Astrocyte of the spinal cord (primary cell): ENCODE results near the gene OR6Q1.

ENCODE experiments used
- DNase-seq: peaks from one replicate; pipeline ENCODE4 v3.0.0; 2011; ENCODE audit warnings: low read depth, low spot score
- H3K4me3 ChIP-seq: 2 replicates; pipeline ENCODE4 v1.5.1; 2011; ENCODE audit warnings: low read depth, mild to moderate bottlenecking, low read length, moderate library complexity
- in situ Hi-C: cut with HindIII; loops from 2 replicates; pipeline ENCODE4 v1.10.0; 2017; ENCODE audit warnings: low sequenced_read_pairs
- TF ChIP-seq, protein P1 (sequence below): IDR thresholded peaks from 2 replicates; pipeline ENCODE4 v1.5.1; 2012; ENCODE audit warnings: low read depth, mild to moderate bottlenecking, low read length, inconsistent platforms

The OR6Q1 gene

DNA sequence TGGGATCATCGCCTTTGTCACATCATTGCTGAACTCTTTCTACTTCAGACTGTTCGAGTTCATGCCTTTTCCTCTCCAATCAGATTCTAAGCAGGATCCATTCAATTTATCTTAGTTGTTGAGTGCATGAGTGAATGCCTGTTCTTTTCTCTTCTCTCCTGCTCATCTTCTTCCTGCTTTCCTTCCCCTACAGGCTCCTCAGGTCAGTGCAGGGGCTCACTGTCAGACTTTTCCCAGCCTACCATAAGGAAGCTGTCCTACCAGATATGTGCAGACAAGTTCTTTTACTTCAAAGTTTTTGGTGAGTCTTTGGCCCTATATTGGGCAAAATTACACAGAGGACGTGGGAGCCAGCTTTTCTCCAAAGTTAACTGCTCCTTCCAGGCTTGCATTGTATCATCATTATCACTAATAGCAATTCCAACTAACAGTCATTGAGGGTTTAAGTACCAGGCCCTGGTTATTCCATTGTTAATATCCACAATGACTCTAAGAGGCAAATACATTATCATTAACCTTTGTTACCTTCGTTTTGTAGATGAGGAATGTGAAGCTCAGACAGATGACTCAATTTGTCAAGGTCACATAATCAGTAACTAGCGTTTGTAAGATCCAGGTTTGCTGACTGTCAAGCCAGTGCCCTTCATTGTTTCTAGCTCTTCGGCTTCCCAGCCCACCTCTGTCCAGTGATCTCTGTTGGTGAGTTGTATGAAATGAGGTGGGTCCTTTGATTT lies 30.4 kb downstream of the OR6Q1 start:
- TF ChIP-seq, protein P1, sequence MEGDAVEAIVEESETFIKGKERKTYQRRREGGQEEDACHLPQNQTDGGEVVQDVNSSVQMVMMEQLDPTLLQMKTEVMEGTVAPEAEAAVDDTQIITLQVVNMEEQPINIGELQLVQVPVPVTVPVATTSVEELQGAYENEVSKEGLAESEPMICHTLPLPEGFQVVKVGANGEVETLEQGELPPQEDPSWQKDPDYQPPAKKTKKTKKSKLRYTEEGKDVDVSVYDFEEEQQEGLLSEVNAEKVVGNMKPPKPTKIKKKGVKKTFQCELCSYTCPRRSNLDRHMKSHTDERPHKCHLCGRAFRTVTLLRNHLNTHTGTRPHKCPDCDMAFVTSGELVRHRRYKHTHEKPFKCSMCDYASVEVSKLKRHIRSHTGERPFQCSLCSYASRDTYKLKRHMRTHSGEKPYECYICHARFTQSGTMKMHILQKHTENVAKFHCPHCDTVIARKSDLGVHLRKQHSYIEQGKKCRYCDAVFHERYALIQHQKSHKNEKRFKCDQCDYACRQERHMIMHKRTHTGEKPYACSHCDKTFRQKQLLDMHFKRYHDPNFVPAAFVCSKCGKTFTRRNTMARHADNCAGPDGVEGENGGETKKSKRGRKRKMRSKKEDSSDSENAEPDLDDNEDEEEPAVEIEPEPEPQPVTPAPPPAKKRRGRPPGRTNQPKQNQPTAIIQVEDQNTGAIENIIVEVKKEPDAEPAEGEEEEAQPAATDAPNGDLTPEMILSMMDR, result peak; percentile 22
- no peak overlapping the region for H3K4me3 ChIP-seq
- in situ Hi-C loops, result no loop called here
- no peak for DNase-seq

DNA sequence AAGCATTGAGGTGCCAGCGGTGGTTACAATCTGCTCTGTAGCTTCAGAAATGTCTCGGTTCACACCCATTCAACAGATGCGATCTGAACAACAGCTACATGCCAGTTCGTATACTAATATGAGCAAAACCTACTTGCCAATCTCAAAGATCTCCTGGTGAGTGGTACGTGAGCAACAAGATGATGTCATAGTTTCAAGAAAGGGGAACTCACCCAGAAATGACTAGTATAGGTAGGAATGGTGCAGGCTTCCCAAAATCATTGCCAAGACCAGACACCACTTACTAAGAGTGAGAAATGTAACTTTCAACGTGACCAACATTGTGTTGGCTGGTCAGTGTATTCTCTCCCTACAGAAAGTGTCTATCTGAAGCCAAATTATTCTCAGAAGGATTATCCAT lies 31.1 kb downstream of the OR6Q1 start:
- DNase-seq, result peak; percentile 73
- in situ Hi-C loops, result no loop called here
- TF ChIP-seq, protein P1, result no peak
- H3K4me3 ChIP-seq, result no peak overlapping the region

DNA sequence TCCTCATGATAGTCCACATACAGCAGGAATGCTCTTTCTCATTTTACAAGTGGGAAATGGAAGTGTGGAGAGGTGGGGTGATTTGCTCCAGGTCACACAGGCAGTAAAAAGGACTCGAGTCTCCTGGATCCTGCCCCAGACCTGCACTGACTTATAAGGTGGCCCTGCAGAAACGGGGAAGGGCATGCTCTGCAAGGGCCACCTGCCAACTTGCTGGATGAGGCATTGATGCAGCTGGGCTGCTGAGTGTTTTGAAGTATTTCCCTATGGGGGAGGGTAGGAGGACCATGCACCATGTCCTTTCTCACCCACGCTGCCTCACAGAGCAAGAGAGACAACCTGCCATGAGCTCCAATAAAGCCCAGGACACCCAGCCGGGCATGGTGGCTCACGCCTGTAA lies 36.9 kb downstream of the OR6Q1 start:
- in situ Hi-C loops, result no loop called here
- no peak overlapping the region for H3K4me3 ChIP-seq
- no peak for DNase-seq
- TF ChIP-seq, protein P1, result no peak

DNA sequence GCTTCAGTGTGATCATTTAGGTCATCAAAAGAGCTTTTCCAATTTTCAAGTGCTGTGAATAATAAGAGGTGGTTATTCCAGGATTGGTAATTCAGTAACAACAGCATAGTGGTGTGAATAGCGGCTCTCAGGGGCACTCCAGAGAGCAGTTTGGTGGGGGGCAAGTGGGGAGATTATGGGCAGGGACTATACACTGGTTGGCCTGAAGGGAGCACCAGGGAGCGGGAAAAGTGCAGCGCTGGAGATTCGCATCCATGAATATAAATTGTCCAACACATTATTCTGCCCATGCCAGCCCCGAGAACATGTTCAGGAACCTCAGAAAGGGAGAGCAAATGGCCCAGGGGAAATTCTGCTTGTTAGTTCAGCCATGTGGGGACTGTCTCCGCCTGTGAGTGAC lies 37.9 kb downstream of the OR6Q1 start:
- in situ Hi-C loops, result no loop called here
- TF ChIP-seq, protein P1, result no peak

DNA sequence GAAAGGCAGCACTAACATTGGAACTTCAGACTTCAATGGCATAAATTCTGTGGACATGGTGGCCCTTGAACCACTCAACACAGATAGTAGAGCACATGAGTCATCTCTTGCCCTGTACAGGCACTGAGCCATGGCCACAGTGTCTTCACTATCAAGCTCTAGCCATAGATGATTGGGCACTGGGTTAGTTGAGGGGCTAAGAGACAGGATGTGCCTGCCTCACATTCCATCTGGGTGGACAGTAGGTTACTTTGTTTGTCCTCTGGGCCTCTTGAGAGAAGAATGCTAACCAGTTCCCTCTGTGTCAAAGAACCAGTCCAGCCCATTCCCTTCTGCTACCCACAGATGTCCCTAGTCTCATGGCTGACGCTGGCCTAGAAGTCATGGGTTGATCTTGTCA lies 39.8 kb downstream of the OR6Q1 start:
- no peak for DNase-seq
- in situ Hi-C loops, result no loop called here
- no peak overlapping the region for H3K4me3 ChIP-seq
- TF ChIP-seq, protein P1, result no peak

More for the DNA sequence above, 37.9 kb downstream of the OR6Q1 start:
- H3K4me3 ChIP-seq, result no peak overlapping the region
- no peak for DNase-seq

DNA sequence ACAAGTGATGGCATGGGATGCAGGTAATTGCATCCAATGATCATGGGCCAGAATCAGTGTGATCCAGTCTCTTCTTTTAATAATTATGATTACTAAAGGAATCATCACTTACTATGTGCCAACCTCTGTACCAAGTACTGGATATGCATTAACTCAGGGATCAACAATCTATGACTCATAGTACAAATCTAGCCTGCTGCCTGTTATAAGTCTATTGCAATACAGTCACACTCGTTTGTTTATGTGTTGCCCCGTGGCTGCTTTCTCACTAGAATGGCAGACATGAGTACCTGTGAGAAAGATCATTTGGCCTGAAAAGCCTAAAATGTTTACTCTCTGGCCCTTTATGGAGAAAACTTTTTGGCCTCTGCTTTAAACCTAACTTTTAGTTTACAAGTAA lies 45.0 kb downstream of the OR6Q1 start:
- DNase-seq, result no peak
- no peak overlapping the region for H3K4me3 ChIP-seq
- in situ Hi-C loops, result no loop called here
- TF ChIP-seq, protein P1, result no peak
